OCI-LY7 (cell line): ENCODE measurements around the gene STXBP6. TPM values are rescaled to one million over a fixed set of nuclear protein-coding genes. Genes with fewer than 3 reads are reported as not detected.

Experiments used
- BruUV-seq: library from RNA; stranded (reverse); fragments of 400-500 nt; replicated peaks from 2 replicates; lab custom pipeline; 2021; lab: Mats Ljungman, UMichigan
- CTCF ChIA-PET: fragments of 300-600 bp; sonication (Branson Sonifier 250); formaldehyde crosslinking; loops from one replicate; lab custom pipeline; 2022; ENCODE audit warnings: antibody characterized with exemption; ENCODE audit not compliant: unreplicated experiment; lab: Charles Lee
- POLR2A ChIA-PET: fragments of 300-600 bp; sonication (Branson Sonifier 250); formaldehyde crosslinking; loops from one replicate; lab custom pipeline; 2022; ENCODE audit warnings: antibody characterized with exemption; lab: Charles Lee
- DNase-seq: peaks from one replicate; pipeline ENCODE4 v3.0.0-alpha.2; 2015; ENCODE audit warnings: low spot score
- H2AFZ ChIP-seq: fragments of 200-600 bp; sonication (generic), shearing (Covaris generic); 2 replicates; pipeline ENCODE4 v1.6.1; 2014; ENCODE audit warnings: mild to moderate bottlenecking, antibody characterized with exemption, low read length, moderate library complexity
- H3K27ac ChIP-seq: fragments of 200-600 bp; sonication (generic); 2 replicates; pipeline ENCODE4 v1.5.1; 2014; ENCODE audit warnings: mixed run types, low read depth, mild to moderate bottlenecking, moderate library complexity, low read length, inconsistent platforms; ENCODE audit not compliant: poor library complexity, severe bottlenecking
- H3K36me3 ChIP-seq: fragments of 200-600 bp; sonication (generic); 2 replicates; pipeline ENCODE4 v1.6.1; 2014; ENCODE audit warnings: mild to moderate bottlenecking, antibody characterized with exemption, low read length, moderate library complexity, mixed read lengths; ENCODE audit not compliant: insufficient read depth
- H3K4me1 ChIP-seq: fragments of 200-600 bp; sonication (generic); 2 replicates; pipeline ENCODE4 v1.5.1; 2014; ENCODE audit warnings: mild to moderate bottlenecking, low read length; ENCODE audit not compliant: insufficient read depth, poor library complexity, severe bottlenecking
- H3K4me2 ChIP-seq: fragments of 200-600 bp; sonication (generic); 2 replicates; pipeline ENCODE4 v1.6.1; 2014; ENCODE audit warnings: mild to moderate bottlenecking, low read length
- H3K4me3 ChIP-seq: fragments of 200-600 bp; sonication (generic); 2 replicates; pipeline ENCODE4 v1.5.1; 2014; ENCODE audit warnings: mild to moderate bottlenecking, low read depth, low read length; ENCODE audit not compliant: poor library complexity, severe bottlenecking
- H3K79me2 ChIP-seq: fragments of 200-600 bp; sonication (generic); 2 replicates; pipeline ENCODE4 v1.6.1; 2016; ENCODE audit warnings: low read depth, mild to moderate bottlenecking, low read length, moderate library complexity, mixed read lengths; ENCODE audit not compliant: insufficient read depth
- H3K9me2 ChIP-seq: fragments of 200-600 bp; sonication (generic); 2 replicates; pipeline ENCODE4 v1.6.1; 2016; ENCODE audit warnings: mild to moderate bottlenecking, low read length, mixed read lengths; ENCODE audit not compliant: insufficient read depth
- H3K9me3 ChIP-seq: fragments of 200-600 bp; sonication (generic); 2 replicates; pipeline ENCODE4 v1.6.1; 2014; ENCODE audit warnings: mild to moderate bottlenecking, mixed run types, low read length, mixed read lengths
- H4K20me1 ChIP-seq: fragments of 200-600 bp; sonication (generic); 2 replicates; pipeline ENCODE4 v1.6.1; 2014; ENCODE audit warnings: mild to moderate bottlenecking, antibody characterized with exemption, low read length, moderate library complexity, mixed read lengths; ENCODE audit not compliant: insufficient read depth
- CTCF ChIP-seq: fragments of 200-600 bp; sonication (generic); conservative IDR thresholded peaks from 2 replicates; pipeline ENCODE4 v1.5.1; 2014; ENCODE audit warnings: mild to moderate bottlenecking, antibody characterized with exemption, low read length, moderate library complexity, mixed read lengths
- EZH2phosphoT487 ChIP-seq: fragments of 200-600 bp; sonication (generic); IDR thresholded peaks from 2 replicates; pipeline ENCODE4 v1.6.1; 2018; ENCODE audit warnings: low read depth, borderline replicate concordance, mild to moderate bottlenecking, mixed run types, antibody characterized with exemption, low read length, moderate library complexity, mixed read lengths
- intact Hi-C: fragments of 100-400 bp; cut with micrococcal nuclease; formaldehyde crosslinking; loops from one replicate; pipeline ENCODE4 v1.10.0; 2022; ENCODE audit not compliant: unreplicated experiment
- total RNA-seq, 2 experiments: library from RNA; depleted of rRNA in 1 of 2; stranded (reverse); fragments of >200 nt in 1 of 2; shearing (Covaris generic) in 1 of 2; gene quantifications; 2 replicates each; pipeline ENCODE4 v1.2.3, GENCODE V29; 2014 to 2022

STXBP6 gene
- total RNA-seq, 2 experiments from 2014 or later, result 0.48 TPM; not detected in 1

GRCh38 chr14:24848102-24848790 is 201.7 kb downstream of the STXBP6 start:
- Histone ChIP-seq H3K9me2 (no peaks in the 10 kb centered on the region), H3K27ac (no peak overlapping the region), H3K36me3 (no peaks in the 10 kb centered on the region), H3K4me2 (no peak overlapping the region), H3K79me2 (no peaks in the 10 kb centered on the region), H3K9me3 (no peaks in the 10 kb centered on the region), H4K20me1 (no peaks in the 10 kb centered on the region), H3K4me1 (no peaks in the 10 kb centered on the region), H2AFZ (no peak overlapping the region), H3K4me3 (no peak overlapping the region)
- ChIA-PET CTCF (no interaction called here), POLR2A (interaction anchor here (0.6 kb wide), 1 partner anchor 10 kb away, joined by 3 read pairs; no protein-coding TSS in a partner anchor)
- intact Hi-C loops, result no loop called here
- TF ChIP-seq EZH2phosphoT487, result no peak
- no peak for TF ChIP-seq CTCF
- BruUV-seq, result no TSS peak
- DNase-seq, result no peak

- POLR2A ChIA-PET, result no interaction called here
- BruUV-seq, result no TSS peak
Observed at GRCh38 chr14:24847568-24848095, 202.3 kb downstream of the STXBP6 start.

More at GRCh38 chr14:24847568-24848095, 202.3 kb downstream of the STXBP6 start:
- Histone ChIP-seq H3K4me3 (no peak overlapping the region), H3K4me1 (no peaks in the 10 kb centered on the region), H3K27ac (no peak overlapping the region), H3K9me3 (no peaks in the 10 kb centered on the region), H2AFZ (no peak overlapping the region), H3K79me2 (no peaks in the 10 kb centered on the region), H3K36me3 (no peaks in the 10 kb centered on the region), H3K4me2 (no peak overlapping the region), H4K20me1 (no peaks in the 10 kb centered on the region), H3K9me2 (no peaks in the 10 kb centered on the region)
- TF ChIP-seq EZH2phosphoT487 (no peak), CTCF (no peak)
- intact Hi-C loops, result no loop called here
- DNase-seq, result no peak
- CTCF ChIA-PET, result no interaction called here
